Thymus (tissue), 14 donors: ENCODE measurements around the gene MED14. TPM values are rescaled to one million over a fixed set of nuclear protein-coding genes. Genes with fewer than 3 reads are reported as not detected.
"Not testable (repeated sequence)": the region's sequence is repeated elsewhere in the genome, so short reads cannot be mapped to it uniquely, and the experiment has no call there.

Source experiments
- DNase-seq, 9 donors: peaks; one replicate each; pipeline ENCODE4 v3.0.0-alpha.2; 2013; ENCODE audit warnings: low spot score in 9 of 9, low read depth in 6 of 9, missing footprints in 1 of 9
- H3K27ac ChIP-seq, 2 donors: one replicate each; pipeline ENCODE4 v1.5.1; 2013; ENCODE audit warnings: control low read depth in 1 of 2, low read depth in 1 of 2, low read length in 1 of 2, mild to moderate bottlenecking in 1 of 2, moderate library complexity in 1 of 2
- H3K27me3 ChIP-seq, 2 donors: one replicate each; pipeline ENCODE4 v1.5.1; 2013; ENCODE audit warnings: low read length in 1 of 2; ENCODE audit not compliant: control insufficient read depth in 2 of 2, insufficient read depth in 1 of 2
- H3K36me3 ChIP-seq, 2 donors: one replicate each; pipeline ENCODE4 v1.5.1; 2013; ENCODE audit warnings: low read length in 1 of 2, mild to moderate bottlenecking in 1 of 2, moderate library complexity in 1 of 2; ENCODE audit not compliant: control insufficient read depth in 2 of 2, insufficient read depth in 2 of 2
- H3K4me1 ChIP-seq, 2 donors: one replicate each; pipeline ENCODE4 v1.5.1; 2013; ENCODE audit warnings: low read length in 2 of 2; ENCODE audit not compliant: control insufficient read depth in 2 of 2, insufficient read depth in 2 of 2
- H3K4me3 ChIP-seq, 2 donors: one replicate each; pipeline ENCODE4 v1.5.1; 2013; ENCODE audit warnings: low read length in 2 of 2, control low read depth in 1 of 2, mild to moderate bottlenecking in 1 of 2
- H3K9me3 ChIP-seq, 2 donors: one replicate each; pipeline ENCODE4 v1.5.1; 2013; ENCODE audit warnings: low read length in 1 of 2, mild to moderate bottlenecking in 1 of 2; ENCODE audit not compliant: control insufficient read depth in 2 of 2, insufficient read depth in 1 of 2
- WGBS: extraction: QIAGEN DNeasy Blood & Tissue Kit; methylation state at CpG from one replicate; pipeline ENCODE4 v1.1.7; 2013; 5-methylcytosine and 5-hydroxymethylcytosine counted together
- long read RNA-seq, 10 donors: transcript quantifications; one replicate each; lab custom pipeline, GENCODE V29; 2026
- polyA plus RNA-seq: library from polyadenylated mRNA; stranded (reverse); fragments of 200-250 nt; gene quantifications from one replicate; pipeline ENCODE4 v1.2.3, GENCODE V29; 2013
- total RNA-seq: library from RNA; stranded (reverse); fragments of 120-200 nt; gene quantifications from one replicate; pipeline ENCODE4 v1.2.4, GENCODE V29; 2013
- donor health status: healthy.

Gene MED14
- total RNA-seq (16.1 TPM), polyA plus RNA-seq (22.4 TPM)
- long read RNA-seq, donor 1 = 0 reads
- long read RNA-seq, donor 2, full-length matches to known transcripts = 5 of 5 reads
- long read RNA-seq, donor 2, partial matches to known transcripts = 0 of 5 reads
- long read RNA-seq, donor 2, other reads (novel, unspliced or antisense) = 0 of 5 reads
- long read RNA-seq, donor 3, full-length matches to known transcripts = 3 of 3 reads
- long read RNA-seq, donor 3, partial matches to known transcripts = 0 of 3 reads
- long read RNA-seq, donor 3, other reads (novel, unspliced or antisense) = 0 of 3 reads
- long read RNA-seq, donor 4, full-length matches to known transcripts = 1 of 1 reads
- long read RNA-seq, donor 4, partial matches to known transcripts = 0 of 1 reads
- long read RNA-seq, donor 4, other reads (novel, unspliced or antisense) = 0 of 1 reads
- long read RNA-seq, donor 5, partial matches to known transcripts = 6 of 13 reads
- long read RNA-seq, donor 5, other reads (novel, unspliced or antisense) = 5 of 13 reads
- long read RNA-seq, donor 6, full-length matches to known transcripts = 2 of 2 reads
- long read RNA-seq, donor 6, partial matches to known transcripts = 0 of 2 reads
- long read RNA-seq, donor 6, other reads (novel, unspliced or antisense) = 0 of 2 reads
- long read RNA-seq, donor 7, partial matches to known transcripts = 6 of 6 reads
- long read RNA-seq, donor 7, other reads (novel, unspliced or antisense) = 0 of 6 reads
- long read RNA-seq, donor 8 = 0 reads
- long read RNA-seq, donor 9, full-length matches to known transcripts = 2 of 2 reads
- long read RNA-seq, donor 9, partial matches to known transcripts = 0 of 2 reads
- long read RNA-seq, donor 9, other reads (novel, unspliced or antisense) = 0 of 2 reads
- long read RNA-seq, donor 10 = 0 reads

DNA sequence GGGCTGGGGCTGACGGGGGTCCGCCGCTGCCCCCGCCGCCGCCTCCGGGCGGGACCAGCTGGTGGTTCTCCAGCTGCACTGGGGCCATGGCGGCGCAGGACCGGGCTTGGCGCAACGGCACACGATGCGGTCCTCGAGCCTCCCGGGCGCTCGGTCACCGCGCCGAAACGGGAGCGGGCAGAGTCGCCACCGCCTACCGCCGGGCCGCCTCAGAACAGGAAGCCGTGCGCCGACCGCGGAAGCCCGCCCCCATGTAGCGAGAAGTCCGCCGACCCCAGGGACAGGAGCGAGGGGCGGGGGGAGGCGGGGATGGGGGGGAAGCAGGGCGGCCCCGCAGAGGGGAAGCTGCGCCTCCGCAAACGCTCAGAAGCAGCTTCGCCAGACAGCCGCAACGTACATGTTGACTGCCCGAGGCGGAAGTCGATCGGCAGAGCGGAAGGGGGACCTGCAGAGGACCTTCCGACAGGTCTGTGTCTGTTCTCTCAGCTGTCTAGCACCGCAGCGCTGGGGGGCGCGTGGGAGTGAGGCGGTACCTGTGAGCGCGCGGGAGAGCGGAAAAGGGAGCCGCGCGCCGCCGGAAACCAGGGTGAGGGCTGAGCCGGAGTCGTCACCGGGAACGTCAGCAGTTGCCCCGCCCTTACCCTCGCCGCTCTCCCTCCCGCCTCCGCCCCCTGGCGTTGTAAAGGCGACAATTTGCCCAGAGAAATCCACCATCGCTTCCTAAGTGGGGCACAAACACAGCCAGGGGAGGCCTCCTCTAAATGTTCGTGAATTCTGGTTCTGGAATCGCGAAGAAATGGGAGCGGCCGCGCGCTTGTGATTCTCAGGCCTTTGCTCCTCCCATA, at the start of gene MED14:
Gene MED14 (minus strand): TSS at position 218 of the 845 bp plus-strand sequence. CDS start 130 bp downstream, at position 88.
- peak within 1 kb of the TSS; percentile 73 to 78 for H3K4me3 ChIP-seq
- peak within 1 kb of the TSS; percentile 98 for H3K27ac ChIP-seq
- peak; percentile 61 to 97 (median 85) for DNase-seq
- H3K27me3 ChIP-seq = peaks cover 0 to 13% of the 10 kb centered on the region in 2 donors
- no peaks in the 10 kb centered on the region for H3K9me3 ChIP-seq
- under 1% methylated on average over 85 of the region's 88 CpGs for WGBS
- H3K4me1 ChIP-seq = peaks cover 5 to 13% of the 10 kb centered on the region in 2 donors
- no peaks in the 10 kb centered on the region for H3K36me3 ChIP-seq

DNA sequence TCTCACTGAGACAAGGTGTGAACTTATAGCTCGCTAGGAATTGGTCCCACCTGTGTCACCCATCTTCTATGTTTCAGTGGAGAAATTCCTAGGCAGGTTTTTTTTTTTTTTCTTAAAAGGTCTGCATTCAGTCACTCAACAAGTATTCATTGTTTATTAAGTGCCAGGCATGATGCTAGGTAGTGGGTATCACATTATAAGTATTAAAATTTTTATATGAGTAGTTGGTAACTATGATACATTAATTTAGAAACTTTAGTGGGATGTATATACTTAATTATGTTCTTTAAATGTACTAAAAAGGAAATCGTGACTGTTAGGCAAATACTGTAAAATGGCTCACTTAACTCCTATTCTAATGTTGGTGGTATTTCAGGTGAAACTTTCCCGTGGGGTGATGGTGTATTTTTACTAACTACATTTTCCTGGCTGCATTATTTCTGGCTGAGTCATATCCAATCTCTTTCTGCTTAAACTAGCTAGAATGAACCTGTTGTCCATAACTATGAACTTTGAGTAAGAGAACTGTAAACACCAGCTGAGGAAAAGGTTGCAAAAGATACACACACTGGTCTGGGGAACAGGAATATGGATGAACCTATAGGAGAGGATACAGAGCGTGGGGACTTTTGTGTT, 49.3 kb upstream of the MED14 start:
- H3K27ac ChIP-seq = no peak overlapping the region
- no peaks in the 10 kb centered on the region for H3K4me1 ChIP-seq
- no peaks in the 10 kb centered on the region for H3K36me3 ChIP-seq
- no peaks in the 10 kb centered on the region for H3K27me3 ChIP-seq
- H3K9me3 ChIP-seq = no peaks in the 10 kb centered on the region
- no peak overlapping the region for H3K4me3 ChIP-seq
- DNase-seq = no peak
- WGBS = 96% methylated on average over 4 of the region's 4 CpGs

DNA sequence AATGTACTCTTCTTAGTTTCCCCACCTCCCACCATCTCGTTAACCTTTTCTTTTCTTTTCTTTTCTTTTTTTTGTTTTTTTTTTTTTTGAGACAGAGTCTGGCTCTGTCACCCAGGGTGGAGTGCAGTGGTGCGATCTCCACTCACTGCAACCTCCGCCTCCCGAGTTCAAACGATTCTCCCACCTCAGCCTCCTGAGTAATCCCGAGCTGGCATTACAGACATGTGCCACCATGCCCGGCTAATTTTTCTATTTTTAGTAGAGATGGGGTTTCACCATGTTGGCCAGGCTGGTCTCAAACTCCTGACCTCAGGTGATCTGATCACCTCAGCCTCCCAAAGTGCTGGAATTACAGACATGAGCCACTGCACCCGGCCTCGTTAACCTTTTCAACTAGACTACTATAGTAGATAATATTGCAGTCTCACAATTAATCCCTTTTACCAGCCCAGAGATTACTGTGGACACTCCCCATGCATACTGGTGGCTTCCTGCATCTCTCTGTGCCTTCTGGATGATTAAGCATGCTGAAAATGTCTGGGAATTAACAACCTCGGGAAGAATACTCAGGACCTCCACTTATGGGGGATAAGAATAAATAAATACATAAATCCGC, 47.4 kb upstream of the MED14 start:
- not testable (repeated sequence) for H3K27ac ChIP-seq, H3K36me3 ChIP-seq, H3K9me3 ChIP-seq, H3K4me1 ChIP-seq, H3K27me3 ChIP-seq, H3K4me3 ChIP-seq, DNase-seq
- 98% methylated on average over 11 of the region's 11 CpGs for WGBS

DNA sequence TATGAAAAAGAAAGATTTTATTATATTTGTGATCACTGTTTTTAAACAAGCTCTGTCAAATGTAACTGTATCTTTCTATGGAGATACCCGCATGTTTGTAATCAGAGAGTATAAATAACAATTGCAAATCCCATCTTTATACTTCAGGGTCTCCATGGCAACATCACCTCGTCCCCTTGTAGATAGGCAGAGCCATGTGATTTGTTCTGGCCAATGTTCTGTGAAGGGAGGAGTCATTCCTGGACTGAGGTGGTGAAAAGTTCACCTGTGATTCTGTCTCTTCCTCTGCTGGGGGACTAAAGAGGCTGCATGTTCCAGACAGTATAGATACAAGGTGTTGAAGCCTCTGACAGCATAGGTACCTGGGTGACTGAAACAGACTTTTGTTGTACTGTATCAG, 45.6 kb upstream of the MED14 start:
- Histone ChIP-seq H3K27ac (no peak overlapping the region), H3K4me3 (no peak overlapping the region), H3K36me3 (no peaks in the 10 kb centered on the region), H3K27me3 (no peaks in the 10 kb centered on the region), H3K9me3 (no peaks in the 10 kb centered on the region), H3K4me1 (no peaks in the 10 kb centered on the region)
- WGBS = 88% methylated on average over 2 of the region's 2 CpGs
- DNase-seq = no peak

GRCh38 chrX:40780082-40780481, 44.7 kb upstream of the MED14 start:
- no peak overlapping the region for H3K27ac ChIP-seq
- no peaks in the 10 kb centered on the region for H3K9me3 ChIP-seq
- WGBS = 97% methylated on average over 6 of the region's 6 CpGs
- H3K4me1 ChIP-seq = no peaks in the 10 kb centered on the region
- H3K4me3 ChIP-seq = no peak overlapping the region
- no peaks in the 10 kb centered on the region for H3K36me3 ChIP-seq
- no peak for DNase-seq
- H3K27me3 ChIP-seq = no peaks in the 10 kb centered on the region

DNA sequence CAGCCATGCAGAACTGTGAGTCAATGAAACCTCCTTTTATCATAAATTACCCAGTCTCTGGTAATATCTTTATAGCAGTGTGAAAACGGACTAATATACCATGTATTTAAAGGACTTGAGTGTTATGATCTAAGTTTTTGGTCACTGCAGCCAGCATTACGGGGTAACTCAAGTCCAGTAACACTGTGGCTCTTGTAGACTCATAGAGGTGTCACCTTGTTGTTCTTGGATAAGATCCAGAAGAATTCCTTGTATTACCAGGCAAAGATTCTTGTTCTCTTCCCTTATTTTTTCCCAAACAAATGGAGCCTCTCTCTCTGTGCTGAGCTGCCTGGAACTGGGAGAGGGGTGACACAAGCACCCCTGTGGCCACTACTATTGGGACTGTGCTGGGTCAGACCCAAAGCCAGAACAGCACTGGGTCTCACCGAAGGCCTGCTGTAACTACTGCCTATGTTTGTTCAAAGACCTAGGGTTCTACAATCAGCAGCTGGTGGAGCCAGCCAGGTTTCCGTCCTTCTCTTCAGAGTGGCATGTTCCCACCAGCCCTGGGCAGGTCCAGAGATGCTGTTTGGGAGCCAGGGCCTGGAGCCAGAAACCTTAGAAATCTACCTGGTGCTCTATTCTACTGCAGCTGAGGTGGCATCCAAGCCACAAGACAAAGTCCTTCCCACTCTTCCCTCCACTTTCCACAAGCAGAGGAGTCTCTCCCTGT, 43.7 kb upstream of the MED14 start:
- H3K4me3 ChIP-seq = no peak overlapping the region
- H3K27ac ChIP-seq = no peak overlapping the region
- H3K36me3 ChIP-seq = no peaks in the 10 kb centered on the region
- H3K4me1 ChIP-seq = no peaks in the 10 kb centered on the region
- no peak for DNase-seq
- H3K27me3 ChIP-seq = no peaks in the 10 kb centered on the region
- 92% methylated on average over 4 of the region's 4 CpGs for WGBS
- no peaks in the 10 kb centered on the region for H3K9me3 ChIP-seq

DNA sequence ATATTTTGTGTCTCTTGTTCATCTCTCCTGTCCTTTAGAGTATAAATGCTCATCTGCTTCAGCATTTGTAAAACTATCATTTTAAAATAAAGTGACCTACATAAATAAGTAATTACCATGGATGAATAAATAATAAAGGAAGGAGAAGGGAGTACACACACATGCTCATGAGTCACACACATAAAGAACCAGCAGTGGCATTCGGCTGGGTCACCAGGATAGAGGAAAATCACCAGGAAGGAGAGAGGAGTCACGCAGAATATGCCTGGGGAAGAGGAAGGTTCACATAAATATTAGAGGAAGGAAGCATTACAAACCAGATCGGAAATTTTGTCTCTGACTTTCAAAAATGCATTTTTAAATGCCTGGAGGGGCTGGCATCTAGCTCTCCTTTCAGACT, 38.5 kb upstream of the MED14 start:
- no peaks in the 10 kb centered on the region for H3K9me3 ChIP-seq
- DNase-seq = no peak
- H3K27ac ChIP-seq = no peak overlapping the region
- WGBS = 55% methylated on average over 3 of the region's 3 CpGs
- no peaks in the 10 kb centered on the region for H3K4me1 ChIP-seq
- H3K36me3 ChIP-seq = no peaks in the 10 kb centered on the region
- no peaks in the 10 kb centered on the region for H3K27me3 ChIP-seq
- no peak overlapping the region for H3K4me3 ChIP-seq

DNA sequence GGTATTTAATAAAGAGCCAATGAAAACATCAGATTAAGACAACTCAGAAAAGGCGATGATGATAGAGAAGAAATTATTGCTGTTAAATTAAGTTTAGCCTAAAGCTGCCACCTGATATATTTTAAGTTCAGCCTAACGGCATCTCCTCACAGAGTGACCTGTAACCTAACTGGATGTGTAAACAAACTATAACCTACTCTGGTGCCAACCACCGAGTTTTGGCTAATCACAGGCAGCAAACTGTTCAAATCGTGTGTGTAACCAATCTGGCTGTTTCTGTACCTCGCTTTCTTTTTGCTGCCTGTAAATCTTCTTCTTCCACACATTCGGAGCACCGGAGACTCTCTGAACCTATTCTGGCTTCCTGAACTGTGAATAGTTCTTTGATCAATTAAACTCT, 37.8 kb upstream of the MED14 start:
- Histone ChIP-seq H3K27ac (no peak overlapping the region), H3K4me1 (no peaks in the 10 kb centered on the region), H3K9me3 (no peaks in the 10 kb centered on the region), H3K27me3 (no peaks in the 10 kb centered on the region), H3K36me3 (no peaks in the 10 kb centered on the region), H3K4me3 (no peak overlapping the region)
- no peak for DNase-seq
- 91% methylated on average over 7 of the region's 7 CpGs for WGBS
